ENCODE measurements around the gene SLC35B3. TPM values are rescaled to one million over a fixed set of nuclear protein-coding genes. Genes with fewer than 3 reads are reported as not detected.
"Not testable (repeated sequence)": the region's sequence is repeated elsewhere in the genome, so short reads cannot be mapped to it uniquely, and the experiment has no call there.

Gene SLC35B3
- total RNA-seq, 1 experiment from 2014 or later, result 12.0 TPM

DNA sequence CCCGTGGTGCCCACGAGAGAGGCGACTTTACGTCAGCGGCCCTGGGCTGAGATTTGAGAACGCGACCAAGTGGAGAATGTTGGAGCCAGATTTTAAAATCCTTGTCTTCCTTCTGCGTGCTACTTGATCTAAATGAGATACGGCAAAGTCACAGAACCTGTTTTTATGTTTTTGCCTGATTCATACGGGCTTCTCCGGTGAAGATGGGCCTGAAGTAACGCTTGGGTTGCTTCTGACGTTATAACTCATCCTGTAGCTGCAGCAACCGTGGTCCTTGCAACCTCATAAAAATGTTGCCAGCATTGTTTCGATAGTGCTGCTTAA is 462 bp upstream of the SLC35B3 start:
- Histone ChIP-seq H3K27ac (peak overlapping the region; percentile 76), H3K9me3 (replicated peaks) (no peaks in the 10 kb centered on the region), H3K36me3 (no peaks in the 10 kb centered on the region), H3K27me3 (no peaks in the 10 kb centered on the region), H3K4me1 (no peaks in the 10 kb centered on the region), H3K4me3 (peak overlapping the region; percentile 91)
- no peak for DNase-seq

- Histone ChIP-seq H3K4me3 (peak overlapping the region; percentile 91), H3K27me3 (no peaks in the 10 kb centered on the region), H3K27ac (peak overlapping the region; percentile 76), H3K4me1 (no peaks in the 10 kb centered on the region), H3K36me3 (peaks cover 4% of the 10 kb centered on the region; the same call in 1 of the 2 replicates), H3K9me3 (replicated peaks) (no peaks in the 10 kb centered on the region)
- DNase-seq, result no peak
Observed at GRCh38 chr6:8434727-8435092, 635 bp downstream of the SLC35B3 start.

DNA sequence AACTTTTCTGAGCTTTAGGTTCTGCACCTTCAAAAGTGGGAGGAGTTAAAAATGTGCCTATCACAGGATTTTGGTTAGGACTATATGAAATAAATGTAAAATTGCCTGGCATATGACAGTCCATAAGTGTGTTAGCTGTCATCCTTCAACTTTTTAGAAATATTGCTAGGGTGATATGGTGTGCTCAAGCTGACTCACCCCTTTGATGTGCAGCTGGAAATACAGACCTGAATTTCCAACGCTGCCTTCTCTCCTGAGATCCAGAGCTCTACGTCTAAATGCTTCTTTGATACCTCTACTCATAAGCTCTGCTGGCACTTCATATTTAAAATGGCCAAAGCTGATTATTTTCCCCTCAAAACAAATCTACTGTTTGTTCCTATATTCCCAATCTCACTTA is 2.7 kb downstream of the SLC35B3 start:
- no peak for DNase-seq
- H3K9me3 ChIP-seq (replicated peaks), result no peaks in the 10 kb centered on the region
- H3K27me3 ChIP-seq, result no peaks in the 10 kb centered on the region
- no peaks in the 10 kb centered on the region for H3K4me1 ChIP-seq
- peaks cover 18% of the 10 kb centered on the region for H3K36me3 ChIP-seq
- H3K4me3 ChIP-seq, result no peak overlapping the region
- H3K27ac ChIP-seq, result no peak overlapping the region

DNA sequence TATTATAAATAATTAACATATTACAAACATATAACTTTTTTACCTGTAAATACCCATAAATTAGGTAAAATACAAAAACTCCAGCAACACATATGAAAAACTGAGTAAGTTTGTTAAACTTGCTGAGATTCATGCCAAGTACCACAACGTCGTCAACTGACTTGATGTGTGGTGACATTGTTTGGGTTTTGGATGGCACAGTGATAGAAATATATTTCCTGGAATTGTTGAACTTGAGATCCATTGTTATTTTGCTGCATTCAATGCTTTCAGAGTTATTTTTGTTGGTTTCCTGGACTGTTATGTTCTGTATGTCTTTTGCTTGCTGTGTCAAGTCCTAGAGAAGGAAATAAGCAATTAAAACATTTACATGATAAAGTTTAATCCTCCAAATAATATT is 5.5 kb downstream of the SLC35B3 start:
- H3K4me1 ChIP-seq, result no peaks in the 10 kb centered on the region
- peaks cover 34% of the 10 kb centered on the region for H3K36me3 ChIP-seq
- H3K27me3 ChIP-seq, result no peaks in the 10 kb centered on the region

GRCh38 chr6:8426544-8426943 is 8.8 kb downstream of the SLC35B3 start:
- H3K9me3 ChIP-seq (replicated peaks); DNase-seq; H3K27ac ChIP-seq; H3K27me3 ChIP-seq; H3K4me3 ChIP-seq; H3K4me1 ChIP-seq: not testable (repeated sequence)
- peaks cover 36% of the 10 kb centered on the region for H3K36me3 ChIP-seq

More for the DNA sequence above, 5.5 kb downstream of the SLC35B3 start:
- H3K4me3 ChIP-seq, result no peak overlapping the region
- no peak overlapping the region for H3K27ac ChIP-seq
- DNase-seq, result no peak
- no peaks in the 10 kb centered on the region for H3K9me3 ChIP-seq (replicated peaks)

DNA sequence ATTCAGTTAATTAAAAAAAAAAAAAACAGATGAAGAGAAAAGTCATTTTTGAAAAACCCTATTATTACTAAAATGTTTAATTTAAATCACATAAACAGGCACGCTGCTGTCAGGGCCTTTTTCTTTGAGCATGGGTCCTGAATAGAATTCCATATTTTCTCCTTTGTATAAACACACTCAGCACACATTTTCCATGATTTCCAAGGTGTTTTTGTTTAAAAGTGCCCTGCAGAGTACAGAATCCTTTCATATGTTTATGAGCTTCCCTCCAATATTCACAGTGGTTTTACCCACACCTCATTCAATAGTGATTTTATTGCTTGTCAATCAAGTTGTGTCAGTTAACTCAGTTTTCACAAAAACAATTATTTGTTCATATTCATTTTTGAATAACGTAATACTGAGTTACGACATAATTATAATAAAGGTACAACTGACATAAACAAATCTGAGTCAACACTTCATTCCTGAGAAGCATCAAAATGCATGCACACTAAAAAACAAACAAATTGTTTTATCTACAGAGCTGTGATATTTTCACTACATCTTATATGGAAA is 15.2 kb downstream of the SLC35B3 start:
- no peak for DNase-seq
- Histone ChIP-seq H3K4me3 (no peak overlapping the region), H3K4me1 (no peaks in the 10 kb centered on the region), H3K27me3 (no peaks in the 10 kb centered on the region), H3K36me3 (peaks cover 9% of the 10 kb centered on the region), H3K27ac (no peak overlapping the region), H3K9me3 (replicated peaks) (no peaks in the 10 kb centered on the region)

- peaks cover 8% of the 10 kb centered on the region for H3K36me3 ChIP-seq
- H3K27ac ChIP-seq, result no peak overlapping the region
- no peaks in the 10 kb centered on the region for H3K27me3 ChIP-seq
- H3K4me1 ChIP-seq, result no peaks in the 10 kb centered on the region
- no peaks in the 10 kb centered on the region for H3K9me3 ChIP-seq (replicated peaks)
- H3K4me3 ChIP-seq, result no peak overlapping the region
- DNase-seq, result no peak
Observed at GRCh38 chr6:8415913-8416312, 19.4 kb downstream of the SLC35B3 start.

DNA sequence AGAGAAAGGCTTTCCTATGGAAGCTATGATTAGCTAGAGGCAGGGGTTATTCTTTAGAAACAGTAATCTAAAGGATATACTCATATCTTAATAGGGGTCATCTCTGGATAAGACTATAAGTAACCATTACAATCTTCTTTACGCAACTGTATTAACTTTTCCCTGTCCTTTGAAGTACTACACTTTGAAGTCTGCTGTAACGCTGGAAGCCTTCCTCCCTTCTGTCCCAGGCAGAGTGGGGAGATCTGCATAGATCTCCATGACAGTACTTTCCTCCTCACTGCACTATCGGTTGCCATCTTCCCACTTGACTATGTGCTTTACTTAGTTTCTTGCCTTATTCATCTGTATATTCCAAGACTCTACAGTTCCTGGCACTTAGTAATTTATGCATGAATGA is 20.1 kb downstream of the SLC35B3 start:
- no peaks in the 10 kb centered on the region for H3K9me3 ChIP-seq (replicated peaks)
- DNase-seq, result no peak
- H3K36me3 ChIP-seq, result peaks cover 8% of the 10 kb centered on the region
- no peak overlapping the region for H3K27ac ChIP-seq
- H3K27me3 ChIP-seq, result no peaks in the 10 kb centered on the region
- no peak overlapping the region for H3K4me3 ChIP-seq
- no peaks in the 10 kb centered on the region for H3K4me1 ChIP-seq

- Histone ChIP-seq H3K4me1 (no peaks in the 10 kb centered on the region), H3K36me3 (peaks cover 8% of the 10 kb centered on the region), H3K27ac (no peak overlapping the region), H3K9me3 (replicated peaks) (no peaks in the 10 kb centered on the region), H3K27me3 (no peaks in the 10 kb centered on the region), H3K4me3 (no peak overlapping the region)
- DNase-seq, result no peak
Observed at GRCh38 chr6:8414844-8415243, 20.5 kb downstream of the SLC35B3 start.

DNA sequence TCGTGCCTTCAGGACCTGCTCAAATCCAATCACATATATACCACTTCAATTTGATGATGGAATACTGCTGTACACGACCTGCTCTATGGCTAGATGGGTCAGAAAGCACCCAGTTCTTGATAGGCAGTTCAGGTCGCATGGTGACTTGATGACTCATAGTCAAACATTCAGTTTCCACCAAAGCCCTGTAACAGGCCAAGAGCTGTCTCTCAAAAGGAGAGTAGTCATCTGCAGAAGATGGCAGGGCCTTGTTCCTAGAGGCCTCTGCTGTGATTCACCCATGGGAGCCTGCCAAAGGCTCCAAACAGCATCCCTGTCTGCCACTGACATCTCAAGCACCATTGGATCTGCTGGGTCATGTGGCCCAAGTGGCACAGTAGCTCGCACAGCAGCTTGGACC is 29.4 kb downstream of the SLC35B3 start:
- not testable (repeated sequence) for H3K27ac ChIP-seq, H3K4me1 ChIP-seq, DNase-seq

DNA sequence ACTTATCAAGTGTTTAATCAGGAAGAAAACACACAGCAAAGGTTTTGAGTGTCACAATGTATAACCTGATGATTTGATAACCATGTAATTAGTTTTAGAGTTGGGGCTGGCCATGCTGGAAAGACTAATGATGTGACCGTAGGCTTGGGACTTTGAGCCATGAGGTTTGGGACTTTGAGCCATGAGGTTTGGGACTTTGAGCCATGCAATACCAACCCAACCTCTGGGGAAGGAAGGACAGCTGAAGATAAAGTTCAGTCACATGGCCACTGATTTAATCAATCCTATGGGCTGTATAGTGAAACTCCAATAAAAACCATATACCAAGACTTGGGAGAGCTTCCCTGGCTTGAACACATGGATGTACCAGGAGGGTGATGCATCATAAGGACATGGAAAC is 32.8 kb downstream of the SLC35B3 start:
- no peak overlapping the region for H3K4me3 ChIP-seq
- no peak overlapping the region for H3K27ac ChIP-seq
- H3K36me3 ChIP-seq, result no peaks in the 10 kb centered on the region
- no peaks in the 10 kb centered on the region for H3K9me3 ChIP-seq (replicated peaks)
- DNase-seq, result no peak
- no peaks in the 10 kb centered on the region for H3K27me3 ChIP-seq
- H3K4me1 ChIP-seq, result no peaks in the 10 kb centered on the region

More for the DNA sequence above, 29.4 kb downstream of the SLC35B3 start:
- not testable (repeated sequence) for H3K36me3 ChIP-seq; H3K27me3 ChIP-seq; H3K4me3 ChIP-seq; H3K9me3 ChIP-seq (replicated peaks)

- H3K4me3 ChIP-seq, result no peak overlapping the region
- H3K36me3 ChIP-seq, result no peaks in the 10 kb centered on the region
- no peaks in the 10 kb centered on the region for H3K27me3 ChIP-seq
- H3K27ac ChIP-seq, result no peak overlapping the region
- no peaks in the 10 kb centered on the region for H3K4me1 ChIP-seq
- H3K9me3 ChIP-seq (replicated peaks), result no peaks in the 10 kb centered on the region
- DNase-seq, result no peak
Observed at GRCh38 chr6:8400663-8401062, 34.7 kb downstream of the SLC35B3 start.

- no peaks in the 10 kb centered on the region for H3K27me3 ChIP-seq
- peak in 1 of 2 experiments; percentile 2 for DNase-seq
- no peaks in the 10 kb centered on the region for H3K9me3 ChIP-seq (replicated peaks)
- H3K36me3 ChIP-seq, result no peaks in the 10 kb centered on the region
- H3K27ac ChIP-seq, result no peak overlapping the region
- H3K4me1 ChIP-seq, result no peaks in the 10 kb centered on the region
- no peak overlapping the region for H3K4me3 ChIP-seq
Observed at GRCh38 chr6:8392569-8392968, 42.8 kb downstream of the SLC35B3 start.

- H3K36me3 ChIP-seq, result no peaks in the 10 kb centered on the region
- H3K27me3 ChIP-seq, result no peaks in the 10 kb centered on the region
- H3K4me3 ChIP-seq, result no peak overlapping the region
- no peaks in the 10 kb centered on the region for H3K9me3 ChIP-seq (replicated peaks)
- no peaks in the 10 kb centered on the region for H3K4me1 ChIP-seq
- DNase-seq, result no peak
- H3K27ac ChIP-seq, result no peak overlapping the region
Observed at GRCh38 chr6:8391934-8392333, 43.4 kb downstream of the SLC35B3 start.

- Histone ChIP-seq H3K27me3 (no peaks in the 10 kb centered on the region), H3K36me3 (no peaks in the 10 kb centered on the region), H3K27ac (no peak overlapping the region), H3K4me3 (no peak overlapping the region), H3K9me3 (replicated peaks) (no peaks in the 10 kb centered on the region), H3K4me1 (no peaks in the 10 kb centered on the region)
- no peak for DNase-seq
Observed at GRCh38 chr6:8389036-8389818, 46.1 kb downstream of the SLC35B3 start.

GRCh38 chr6:8387942-8388437 is 47.4 kb downstream of the SLC35B3 start:
- Histone ChIP-seq H3K27ac (no peak overlapping the region), H3K9me3 (replicated peaks) (no peaks in the 10 kb centered on the region), H3K4me3 (no peak overlapping the region), H3K4me1 (no peaks in the 10 kb centered on the region), H3K36me3 (no peaks in the 10 kb centered on the region), H3K27me3 (no peaks in the 10 kb centered on the region)
- DNase-seq, result no peak
